ENCODE data around the gene IQCK.

GRCh38 chr16:19716183-19716582 lies 1.9 kb upstream of the IQCK start:
- TF ChIP-seq ARNT (IDR thresholded peaks at IDR 0.05), result no peak
- TF ChIP-seq FOXM1 (IDR thresholded peaks at IDR 0.05; ENCODE audit: borderline replicate concordance), result no peak
- no peak for TF ChIP-seq ELF4 (IDR thresholded peaks at IDR 0.05)
- TF ChIP-seq FOXA1 (IDR thresholded peaks at IDR 0.05), result no peak
- no peak for TF ChIP-seq PKNOX1 (IDR thresholded peaks at IDR 0.05)
- no peak for TF ChIP-seq NFRKB (IDR thresholded peaks at IDR 0.05)
- no peak for TF ChIP-seq FOXK2 (IDR thresholded peaks at IDR 0.05)
- TF ChIP-seq ZNF384 (IDR thresholded peaks at IDR 0.05), result no peak
- TF ChIP-seq BHLHE40 (IDR thresholded peaks at IDR 0.05; ENCODE audit: borderline replicate concordance), result no peak
- TF ChIP-seq HDGF (IDR thresholded peaks at IDR 0.05; ENCODE audit: borderline replicate concordance), result no peak
- TF ChIP-seq TARDBP (IDR thresholded peaks at IDR 0.05), result no peak
- TF ChIP-seq L3MBTL2 (conservative IDR thresholded peaks at IDR 0.05), result no peak
- TF ChIP-seq CTBP1 (IDR thresholded peaks at IDR 0.05; ENCODE audit: borderline replicate concordance), result no peak
- no peak for TF ChIP-seq SP1 (IDR thresholded peaks at IDR 0.05)
